ENCODE measurements around the gene PLCE1. TPM values are rescaled to one million over a fixed set of nuclear protein-coding genes. Genes with fewer than 3 reads are reported as not detected.

The PLCE1 gene
- total and polyA plus RNA-seq, 12 donors, result 0.84 to 62.0 (median 9.1) TPM

GRCh38 chr10:94002156-94002555 lies 8.4 kb downstream of the PLCE1 start:
- intact Hi-C loops (cut with DNase I), result no loop called here
- peaks cover 0 to 51% (median 28%) of the 10 kb centered on the region in 9 donors for H3K4me1 ChIP-seq

GRCh38 chr10:94003488-94003887 lies 9.8 kb downstream of the PLCE1 start:
- ATAC-seq (no peak), DNase-seq (no peak)
- no peak for TF ChIP-seq CTCF (IDR thresholded peaks at IDR 0.05)
- Histone ChIP-seq H3K27ac (no peak overlapping the region), H3K9me3 (no peaks in the 10 kb centered on the region), H3K27me3 (no peaks in the 10 kb centered on the region), H3K4me1 (peaks cover 0 to 63% (median 28%) of the 10 kb centered on the region in 9 donors), H3K4me3 (no peak overlapping the region), H3K36me3 (no peaks in the 10 kb centered on the region)
- 80 to 87% methylated on average over 3 of the region's 3 CpGs for WGBS, 2 donors
- intact Hi-C loops (cut with DNase I), result no loop called here

More at GRCh38 chr10:94002156-94002555, 8.4 kb downstream of the PLCE1 start:
- no peak for TF ChIP-seq CTCF (IDR thresholded peaks at IDR 0.05)
- Histone ChIP-seq H3K4me3 (no peak overlapping the region), H3K27ac (peak overlapping the region in 4 of 10 donors; percentile 5 to 50 (median 48)), H3K27me3 (no peaks in the 10 kb centered on the region), H3K36me3 (no peaks in the 10 kb centered on the region), H3K9me3 (no peaks in the 10 kb centered on the region)
- peak in 6 of 8 donors; percentile 43 to 78 (median 58) for ATAC-seq
- DNase-seq, result peak in 1 of 2 donors; percentile 43
- 68 to 74% methylated on average over 3 of the region's 3 CpGs for WGBS, 2 donors

GRCh38 chr10:94005050-94005449 lies 11.3 kb downstream of the PLCE1 start:
- Histone ChIP-seq H3K4me3 (no peak overlapping the region), H3K27me3 (no peaks in the 10 kb centered on the region), H3K4me1 (peaks cover 0 to 54% (median 28%) of the 10 kb centered on the region in 9 donors), H3K36me3 (no peaks in the 10 kb centered on the region), H3K27ac (no peak overlapping the region), H3K9me3 (no peaks in the 10 kb centered on the region)
- no peak for DNase-seq
- no peak for TF ChIP-seq CTCF (IDR thresholded peaks at IDR 0.05)
- 73 to 82% methylated on average over 2 of the region's 2 CpGs for WGBS, 2 donors
- intact Hi-C loops (cut with DNase I), result loop anchor here in 1 of 10 donors (5.0 kb wide), 1 partner anchor 67 kb away; no protein-coding TSS in a partner anchor
- no peak for ATAC-seq

GRCh38 chr10:94006591-94007550 lies 13.1 kb downstream of the PLCE1 start:
- no peak for DNase-seq
- TF ChIP-seq CTCF (IDR thresholded peaks at IDR 0.05), result no peak
- no peak overlapping the region for H3K4me3 ChIP-seq
- peak overlapping the region in 5 of 10 donors; percentile 23 to 72 (median 66) for H3K27ac ChIP-seq
- intact Hi-C loops (cut with DNase I), result loop anchor here in 1 of 10 donors (5.0 kb wide), 1 partner anchor 65 kb away; no protein-coding TSS in a partner anchor
- no peaks in the 10 kb centered on the region for H3K27me3 ChIP-seq
- 32 to 36% methylated on average over 4 of the region's 4 CpGs for WGBS, 2 donors
- peaks cover 0 to 35% (median 15%) of the 10 kb centered on the region in 9 donors for H3K4me1 ChIP-seq
- peak; percentile 43 to 82 (median 68) for ATAC-seq
- H3K36me3 ChIP-seq, result no peaks in the 10 kb centered on the region
- H3K9me3 ChIP-seq, result no peaks in the 10 kb centered on the region

Data from heart right ventricle (tissue), 16 donors.